HG02884 (cell line): ENCODE measurements around the gene IRS2.

ENCODE experiments used
- ATAC-seq: cut with Tn5 transposase; IDR thresholded peaks from one replicate; pipeline ENCODE4 v1.9.1; 2021; ENCODE audit warnings: mild to moderate bottlenecking, moderate library complexity; ENCODE audit not compliant: unreplicated experiment

The IRS2 gene

DNA sequence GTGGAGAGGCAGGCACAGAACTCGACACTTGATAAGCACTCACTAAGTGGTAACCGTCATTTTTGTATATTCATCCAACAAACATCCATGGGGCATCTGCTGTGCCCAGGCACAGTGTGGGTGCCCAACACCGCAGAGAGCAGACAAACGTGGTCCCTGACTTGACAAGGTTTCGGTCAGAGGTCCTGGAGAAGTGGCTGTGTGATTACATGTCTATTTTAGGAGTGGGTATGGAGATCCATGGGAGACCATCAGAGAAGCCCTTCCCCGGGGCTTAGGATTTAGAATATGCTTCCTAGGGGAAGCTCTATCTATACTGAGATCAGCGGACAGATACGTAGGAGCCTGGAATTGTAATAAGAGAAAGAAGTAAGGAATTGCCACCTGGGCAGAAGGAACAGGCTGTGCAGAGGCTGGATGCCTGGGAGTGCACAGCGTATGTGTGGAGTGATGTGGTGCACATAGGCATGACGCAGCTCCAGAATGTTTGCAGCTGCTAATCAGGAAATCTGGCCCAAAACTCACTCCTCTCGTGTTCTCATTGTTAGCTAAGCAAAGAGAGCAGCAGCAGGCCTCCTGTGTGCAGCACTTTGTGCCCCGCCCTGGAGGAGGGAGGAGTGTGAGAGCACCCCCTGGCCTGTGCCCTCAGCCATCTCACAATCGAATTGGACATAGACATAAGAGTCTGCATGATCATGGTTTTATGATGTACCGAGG lies 23.0 kb upstream of the IRS2 start:
- ATAC-seq: no peak

DNA sequence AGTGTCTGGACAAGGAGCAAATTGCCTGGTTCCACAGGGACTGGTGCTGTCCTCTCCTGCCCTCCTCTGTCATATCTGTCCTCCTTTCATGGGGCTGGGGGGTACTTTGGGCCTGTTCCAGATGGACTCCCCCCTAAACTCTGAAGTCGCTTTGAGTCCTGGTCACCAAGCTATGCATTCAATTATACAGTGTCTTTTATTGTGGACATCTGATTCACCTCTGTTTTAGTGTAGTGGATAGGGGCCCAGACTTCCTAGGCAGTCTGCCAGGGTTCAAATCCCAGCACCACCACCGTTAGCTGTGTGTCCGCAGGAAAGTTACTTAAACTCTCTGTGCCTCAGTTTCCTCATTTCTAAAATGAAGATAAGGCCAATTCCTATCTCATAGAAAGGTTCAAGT lies 21.0 kb upstream of the IRS2 start:
- no peak for ATAC-seq

DNA sequence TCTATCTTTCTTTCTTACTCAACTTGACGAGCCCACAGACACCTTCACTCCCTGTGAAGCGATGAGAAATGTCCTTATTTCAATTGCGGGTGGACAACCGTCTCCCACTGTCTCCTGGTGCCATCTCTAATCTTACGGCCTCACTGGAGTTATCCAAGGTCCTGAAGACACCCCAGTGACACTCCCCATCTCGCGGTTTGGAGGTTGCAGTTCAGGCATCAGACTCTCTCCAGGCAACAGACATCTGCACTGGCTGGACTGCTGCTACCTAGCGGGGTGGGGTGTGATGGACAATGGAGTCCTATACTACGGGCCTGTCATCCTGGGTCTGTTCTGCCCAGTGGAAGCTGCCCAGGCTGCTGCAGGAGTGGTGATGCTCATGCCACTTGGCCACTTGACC lies 18.3 kb upstream of the IRS2 start:
- ATAC-seq: no peak

DNA sequence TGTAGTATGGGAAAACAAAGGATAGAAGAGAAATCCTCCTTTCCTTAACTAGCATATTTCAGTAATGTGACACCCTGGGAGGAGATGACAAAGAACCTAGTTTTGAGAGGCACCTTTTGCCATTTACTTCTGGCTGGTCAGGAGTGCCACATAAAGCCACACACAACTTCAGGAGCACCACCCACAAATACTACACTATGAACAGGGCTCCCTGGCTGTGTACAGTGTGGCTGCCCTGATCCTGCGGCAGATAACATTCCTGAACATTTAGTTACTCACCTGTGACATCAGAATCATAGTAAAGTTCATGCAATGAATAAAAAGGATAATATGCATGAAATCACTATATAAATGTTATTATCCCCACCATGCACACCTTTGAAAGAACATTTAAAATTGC lies 17.4 kb upstream of the IRS2 start:
- no peak for ATAC-seq

DNA sequence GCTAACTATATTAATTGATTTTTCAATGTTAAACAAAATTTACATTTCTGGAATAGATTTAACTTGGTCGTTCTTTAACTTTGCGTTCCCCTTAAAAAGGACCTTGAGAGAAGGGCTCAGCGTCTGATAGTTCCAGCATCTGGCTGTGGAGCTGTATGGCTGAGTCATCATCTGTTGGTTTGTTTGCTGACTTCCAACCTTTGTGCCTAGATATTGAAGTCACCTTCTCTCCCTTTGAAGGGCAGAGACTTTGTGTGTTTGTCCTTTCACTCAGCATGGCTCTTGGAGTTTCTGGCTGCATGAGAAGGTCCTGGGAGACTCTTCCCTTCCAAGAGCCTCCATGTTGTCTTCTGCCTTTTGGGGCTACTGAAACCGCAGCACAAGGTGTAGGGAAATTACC lies 16.6 kb upstream of the IRS2 start:
- ATAC-seq: no peak

DNA sequence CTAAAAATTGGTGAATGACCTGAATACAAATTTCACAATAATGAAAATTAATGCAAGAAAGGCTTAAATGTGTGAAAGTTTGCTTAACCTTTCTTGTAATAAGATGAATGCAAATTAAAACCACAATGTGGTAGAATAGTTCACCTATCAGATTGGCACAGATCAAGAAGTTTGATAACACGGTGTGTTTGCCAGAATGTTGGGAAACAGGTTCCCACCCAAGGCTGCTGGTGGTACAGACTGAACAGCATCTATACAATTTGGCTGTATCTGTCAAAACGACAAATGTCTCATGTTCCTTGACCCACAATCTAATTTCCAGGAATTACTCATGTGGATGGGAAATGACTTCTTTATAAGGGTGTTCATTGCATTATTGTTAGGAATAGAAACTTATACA lies 8.6 kb upstream of the IRS2 start:
- no peak for ATAC-seq

DNA sequence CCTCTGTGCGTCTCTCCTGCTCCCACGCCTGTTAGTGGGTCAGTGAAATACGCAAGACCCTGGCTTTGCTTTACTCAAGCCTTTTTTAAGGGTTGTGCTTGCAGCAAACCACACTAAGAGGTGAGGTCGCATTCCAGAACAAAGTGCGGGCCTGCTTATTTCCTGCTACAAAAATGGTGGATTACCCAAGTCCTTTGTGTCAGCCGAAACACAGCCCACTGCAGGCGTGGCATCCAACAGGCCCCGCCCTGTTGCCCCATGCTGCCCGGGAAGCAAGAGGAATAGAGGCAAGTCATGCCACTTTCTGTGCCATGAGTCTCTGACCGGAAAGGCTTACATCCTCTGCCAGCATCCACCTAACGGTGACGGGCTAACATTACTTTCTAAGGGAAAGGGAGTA lies 7.7 kb upstream of the IRS2 start:
- no peak for ATAC-seq

DNA sequence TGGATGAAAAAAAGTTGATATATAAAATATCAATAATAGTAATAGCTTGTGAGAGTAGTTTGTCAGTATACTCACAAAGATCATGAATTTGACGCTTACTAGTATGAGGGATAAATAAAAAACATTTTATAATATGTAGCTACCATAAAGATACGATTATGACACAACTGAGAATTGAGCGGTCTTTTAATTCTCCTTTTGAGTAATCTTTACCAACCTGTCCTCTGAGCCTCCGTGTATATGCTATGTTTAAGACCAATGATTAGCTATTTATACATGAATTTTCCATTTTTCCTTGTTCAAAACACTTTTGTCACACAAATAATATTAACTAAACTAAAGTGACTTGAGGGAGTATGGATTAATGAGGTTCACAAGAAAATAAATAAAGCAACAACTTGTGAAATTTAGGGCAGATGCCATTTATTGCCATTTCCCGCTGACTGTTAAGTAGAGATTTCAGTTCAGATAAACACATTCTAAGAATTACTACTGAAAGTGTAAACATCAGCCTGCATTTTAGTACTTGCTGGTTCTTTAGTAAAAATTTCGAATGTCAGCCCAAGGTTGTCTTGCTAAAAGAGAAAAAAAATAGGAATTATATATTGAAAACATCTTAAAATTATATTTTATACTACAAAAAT lies 6.2 kb upstream of the IRS2 start:
- no peak for ATAC-seq

DNA sequence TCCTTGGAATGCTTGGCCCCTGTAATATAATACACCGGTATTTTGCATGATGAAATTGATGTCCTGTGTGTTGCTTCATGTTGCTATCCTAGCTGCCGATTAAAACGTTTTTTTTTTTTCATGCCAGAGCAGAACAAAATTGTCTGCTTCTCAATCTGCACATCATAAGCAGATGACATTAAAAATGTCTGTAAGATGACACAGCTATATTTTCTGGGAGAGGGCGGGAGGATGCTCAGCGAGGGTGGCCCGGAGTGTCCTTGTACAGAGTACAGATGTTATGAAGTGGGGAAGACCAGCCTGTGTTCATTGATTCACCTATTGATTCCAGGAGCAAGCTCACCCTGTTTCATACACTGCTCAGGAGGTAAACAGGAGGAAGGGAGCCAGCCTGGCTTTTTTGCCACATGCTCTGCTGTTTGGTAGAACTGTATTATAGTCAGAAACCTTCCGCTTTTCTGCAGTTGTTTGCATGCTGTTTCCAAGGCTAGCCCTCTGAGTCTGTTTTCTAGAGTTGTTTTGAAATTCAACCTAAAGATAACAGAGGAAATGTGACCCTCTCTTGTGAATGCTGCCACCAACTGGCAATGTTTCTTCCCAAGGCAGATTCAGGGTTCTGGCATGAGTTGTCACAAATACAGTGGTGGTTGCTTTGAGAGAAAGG lies 4.7 kb upstream of the IRS2 start:
- ATAC-seq: no peak

DNA sequence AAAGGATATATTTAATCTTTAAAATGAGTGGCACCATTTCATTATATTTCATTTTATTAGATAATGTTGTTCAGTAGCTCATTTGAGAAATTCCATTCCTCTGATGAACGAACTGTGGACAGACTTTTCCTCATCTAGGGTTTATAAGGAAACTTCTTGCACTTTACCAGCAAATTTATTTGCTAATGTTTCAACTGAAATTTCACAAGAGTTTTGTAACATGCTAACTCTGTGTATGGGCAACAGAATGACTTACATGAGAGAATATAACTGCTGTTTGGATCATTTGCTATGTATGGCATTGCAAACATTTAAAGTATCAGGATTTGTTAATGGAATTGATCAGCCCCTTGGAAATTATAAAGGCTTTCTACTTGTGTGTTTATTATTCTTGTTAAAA lies 3.7 kb upstream of the IRS2 start:
- no peak for ATAC-seq

DNA sequence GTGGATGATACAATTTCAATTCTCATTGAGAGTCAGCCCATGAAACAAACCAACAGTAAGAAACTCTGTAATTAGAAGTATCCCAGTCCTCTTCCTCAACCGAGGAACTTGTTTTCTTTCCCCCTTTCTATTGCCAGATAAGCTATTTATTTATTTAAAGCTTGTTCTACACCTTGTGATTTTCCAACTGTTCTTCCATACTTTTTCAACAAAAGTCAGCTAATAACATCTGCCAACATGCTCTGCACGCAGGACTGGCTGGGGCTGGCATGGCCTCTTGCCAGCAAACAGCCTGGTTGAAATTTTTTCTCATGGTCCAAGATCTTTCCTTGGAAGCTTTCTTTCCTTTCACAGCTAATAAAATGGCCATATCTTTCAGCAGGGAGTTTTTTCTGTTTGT lies 2.9 kb upstream of the IRS2 start:
- no peak for ATAC-seq

DNA sequence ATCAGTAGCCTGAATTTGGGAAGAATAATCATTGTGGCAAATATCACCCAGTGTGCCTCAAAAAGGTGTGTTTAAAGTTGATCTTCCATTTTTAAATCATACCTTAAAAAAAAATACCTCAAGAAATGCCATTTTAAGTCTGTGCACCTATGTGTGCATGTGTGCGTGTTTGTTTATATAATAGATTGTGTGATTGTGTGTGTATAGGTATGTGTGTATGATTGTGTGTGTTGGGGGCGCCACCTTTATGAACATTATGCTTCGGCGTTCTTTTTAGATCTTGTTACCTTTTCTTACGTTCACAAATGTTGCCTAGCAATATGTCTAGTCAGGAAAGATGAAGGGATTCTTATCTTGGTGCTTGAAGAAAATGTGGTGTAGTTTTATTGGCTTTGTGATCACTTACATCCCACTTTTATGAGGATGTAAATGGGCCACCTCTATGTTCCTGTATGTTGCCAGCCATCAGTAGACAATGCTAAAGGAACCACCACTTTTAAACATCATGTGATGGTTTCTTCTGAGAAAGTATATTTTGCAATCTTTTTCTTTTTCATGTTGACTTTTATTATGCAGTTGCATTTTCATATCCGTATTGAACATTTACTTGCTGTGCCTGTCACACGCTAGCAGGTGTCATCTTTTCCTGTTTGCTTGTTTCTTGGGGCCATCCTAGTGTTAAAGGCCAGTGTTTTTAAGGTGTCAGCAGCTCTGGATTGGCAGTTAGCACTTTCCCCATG lies 2.2 kb upstream of the IRS2 start:
- ATAC-seq: no peak

DNA sequence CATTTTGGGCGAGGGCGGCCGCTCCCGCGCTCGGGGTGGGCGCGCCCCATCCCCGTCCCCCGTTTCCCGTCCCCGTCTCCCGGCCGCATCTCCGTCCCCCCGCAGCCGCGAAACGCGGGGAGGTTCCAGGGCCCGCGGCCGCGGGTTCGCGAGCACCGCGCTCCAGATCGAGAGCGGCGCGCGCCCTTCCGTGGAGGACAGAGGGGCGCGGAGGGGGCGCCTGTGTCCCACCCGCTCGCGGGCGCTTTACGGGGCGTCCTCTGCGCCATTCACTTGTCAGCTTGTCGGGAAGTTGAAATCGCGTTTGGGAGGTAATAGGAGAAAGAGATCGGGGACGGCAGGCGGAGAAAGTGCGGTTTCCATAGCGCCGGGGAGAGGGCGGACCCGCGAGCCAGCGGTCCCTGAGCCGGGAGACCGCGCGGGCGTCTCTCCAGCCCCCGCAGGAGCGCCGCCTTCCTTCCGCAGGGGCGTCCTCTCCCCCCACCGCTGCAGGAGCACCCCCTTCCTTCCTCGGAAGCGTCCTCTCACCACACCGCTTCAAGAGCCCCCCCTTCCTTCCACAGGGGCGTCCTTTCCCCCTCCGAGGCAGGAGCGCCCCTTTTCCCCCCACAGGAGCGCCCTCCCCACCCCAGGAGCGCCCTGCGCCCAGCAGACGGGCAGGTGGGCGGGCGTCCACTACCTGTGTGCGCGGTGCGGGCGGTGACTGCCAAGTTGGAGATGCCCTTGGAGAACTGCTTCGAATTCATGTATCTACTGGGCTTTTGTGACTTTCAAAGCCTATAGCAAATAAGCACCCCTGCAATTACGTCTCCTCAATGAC lies 962 bp upstream of the IRS2 start:
- no peak for ATAC-seq

DNA sequence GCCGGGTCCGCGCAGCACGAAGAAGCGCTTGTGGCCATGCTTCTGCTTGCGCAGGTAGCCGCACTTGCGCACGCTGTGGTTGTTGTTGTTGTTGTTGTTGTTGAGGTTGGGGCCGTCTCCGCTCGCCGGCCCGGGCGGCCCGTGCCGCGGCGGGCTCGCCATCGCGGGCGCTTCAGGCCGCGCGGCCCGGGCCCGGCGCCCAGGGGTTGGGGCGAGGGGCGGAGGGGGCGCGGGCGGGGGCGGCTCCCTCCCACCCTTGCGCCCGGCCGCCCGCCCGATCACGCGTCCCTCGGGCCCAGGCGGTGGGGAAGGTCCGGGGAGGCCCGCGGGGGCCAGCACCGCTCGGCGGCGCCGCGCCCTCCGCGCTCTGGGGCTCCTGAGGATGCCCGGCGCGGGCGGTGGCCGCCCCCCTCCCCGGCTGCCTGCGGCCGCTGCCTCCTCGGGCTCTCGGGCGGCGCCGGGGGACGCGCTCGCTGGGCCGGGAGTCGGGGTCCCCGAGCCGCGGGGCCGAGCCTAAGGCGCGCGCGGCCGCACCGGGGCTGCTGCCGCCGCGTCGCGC lies 412 bp downstream of the IRS2 start:
- ATAC-seq: peak; percentile 8

DNA sequence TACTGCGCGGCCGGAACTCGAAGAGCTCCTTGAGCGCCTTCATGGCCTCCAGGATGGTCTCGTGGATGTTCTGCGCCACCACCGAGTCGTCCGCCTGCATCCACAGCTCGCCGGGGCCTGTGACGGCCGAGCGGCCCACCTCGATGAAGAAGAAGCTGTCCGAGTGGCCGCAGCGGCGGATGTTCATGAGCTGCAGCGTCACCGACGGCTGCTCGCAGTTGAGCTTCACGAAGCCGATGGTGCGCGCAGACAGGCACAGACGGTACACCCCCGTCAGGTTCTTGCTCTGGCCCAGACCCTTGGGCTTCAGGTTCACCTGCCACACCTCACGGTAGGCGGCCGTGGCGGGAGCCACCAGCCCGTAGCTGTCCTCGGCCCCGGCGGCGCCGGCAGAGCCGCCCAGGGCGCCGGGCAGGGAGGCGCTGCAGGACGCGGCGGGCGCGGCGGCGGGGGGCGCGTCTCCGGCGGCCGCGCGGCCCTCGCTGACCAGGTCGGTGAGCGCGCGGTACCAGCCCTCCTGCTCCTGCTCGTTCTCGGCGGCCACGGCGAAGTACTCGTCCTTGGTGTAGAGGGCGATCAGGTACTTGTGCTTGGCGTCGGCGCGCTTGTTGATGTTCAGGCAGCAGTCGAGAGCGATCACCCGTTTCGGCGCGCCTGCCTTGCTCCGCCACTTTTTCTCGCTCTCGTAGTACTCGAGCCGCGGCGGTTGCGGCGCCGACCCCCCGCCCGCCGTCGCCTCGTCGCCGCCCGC lies 1.1 kb downstream of the IRS2 start:
- no peak for ATAC-seq

DNA sequence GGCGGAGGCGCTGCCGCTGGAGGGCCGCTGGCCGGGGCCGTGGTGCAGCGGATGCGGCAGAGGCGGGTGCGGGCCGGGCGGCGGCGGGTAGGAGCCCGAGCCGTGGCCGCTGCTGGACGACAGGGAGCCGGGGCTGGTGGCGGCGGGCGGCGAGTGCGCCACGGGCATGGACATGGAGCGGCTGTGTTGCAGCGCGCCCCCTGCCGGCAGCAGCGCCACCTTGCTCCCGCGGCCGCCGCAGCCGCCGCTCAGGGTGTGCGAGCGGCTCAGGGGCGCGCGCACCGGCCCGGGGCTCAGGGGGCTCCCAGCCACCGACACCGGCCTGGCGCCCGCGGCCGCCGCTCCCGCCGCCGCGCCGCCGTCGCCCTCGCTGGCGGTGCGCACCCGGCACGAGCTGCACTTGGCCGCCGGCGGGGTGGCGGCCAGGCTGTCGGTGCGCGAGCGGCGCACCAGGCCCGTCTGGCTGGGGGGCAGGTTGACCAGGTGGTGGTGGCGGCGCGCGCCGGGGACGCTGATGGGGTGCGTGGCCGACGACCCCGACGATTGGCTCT lies 1.7 kb downstream of the IRS2 start:
- no peak for ATAC-seq

DNA sequence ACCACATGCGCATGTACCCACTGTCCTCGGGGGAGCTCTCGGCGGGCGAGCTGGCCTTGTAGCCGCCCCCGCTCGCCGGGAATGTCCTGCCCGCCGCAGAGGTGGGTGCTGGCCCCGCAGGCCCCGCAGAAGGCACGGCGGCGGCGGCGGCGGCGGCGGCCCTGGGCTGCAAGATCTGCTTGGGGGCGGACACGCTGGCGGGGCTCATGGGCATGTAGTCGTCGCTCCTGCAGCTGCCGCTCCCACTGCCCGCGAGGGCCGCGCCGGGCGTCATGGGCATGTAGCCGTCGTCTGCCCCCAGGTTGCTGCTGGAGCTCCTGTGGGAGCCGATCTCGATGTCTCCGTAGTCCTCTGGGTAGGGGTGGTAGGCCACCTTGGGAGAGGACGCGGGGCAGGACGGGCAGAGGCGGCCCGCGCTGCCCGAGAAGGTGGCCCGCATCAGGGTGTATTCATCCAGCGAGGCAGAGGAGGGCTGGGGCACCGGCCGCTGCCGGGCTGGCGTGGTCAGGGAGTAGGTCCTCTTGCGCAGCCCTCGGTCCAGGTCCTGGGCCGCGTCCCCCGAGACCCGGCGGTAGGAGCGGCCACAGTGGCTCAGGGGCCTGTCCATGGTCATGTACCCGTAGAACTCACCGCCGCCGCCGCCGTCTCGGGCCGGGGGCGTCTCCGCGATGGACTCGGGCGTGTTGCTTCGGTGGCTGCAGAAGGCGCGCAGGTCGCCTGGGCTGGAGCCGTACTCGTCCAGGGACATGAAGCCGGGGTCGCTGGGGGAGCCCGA lies 2.4 kb downstream of the IRS2 start:
- no peak for ATAC-seq

DNA sequence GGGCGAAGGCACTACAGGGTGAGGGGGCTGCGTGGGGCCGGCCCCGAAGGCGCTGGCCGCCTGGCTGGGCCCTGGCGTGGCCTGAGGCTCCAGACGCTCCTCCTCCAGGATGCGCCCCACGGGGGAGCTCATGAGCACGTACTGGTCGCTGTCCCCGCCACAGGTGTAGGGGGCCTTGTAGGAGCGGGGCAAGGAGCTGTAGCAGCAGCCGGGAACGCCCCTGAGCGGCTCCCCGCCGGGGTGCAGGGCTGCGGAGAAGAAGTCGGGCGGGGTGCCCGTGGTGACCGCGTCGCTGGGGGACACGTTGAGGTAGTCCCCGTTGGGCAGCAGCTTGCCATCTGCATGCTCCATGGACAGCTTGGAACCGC lies 3.0 kb downstream of the IRS2 start:
- ATAC-seq: no peak
